OCI-LY1 (cell line): ENCODE measurements around the gene FAM117B.

Source experiments
- H2AFZ ChIP-seq: fragments of 200-600 bp; sonication (generic), shearing (Covaris generic); 2 replicates; pipeline ENCODE4 v1.6.0; 2014; ENCODE audit warnings: antibody characterized with exemption, mild to moderate bottlenecking, low read length
- H3F3A ChIP-seq: fragments of 200-600 bp; sonication (generic), shearing (Covaris generic); 2 replicates; pipeline ENCODE4 v1.6.0; 2014; ENCODE audit warnings: mild to moderate bottlenecking, antibody characterized with exemption, low read length, moderate library complexity; ENCODE audit not compliant: insufficient read depth
- H3K27ac ChIP-seq: fragments of 200-600 bp; sonication (generic); 2 replicates; pipeline ENCODE4 v1.5.1; 2014; ENCODE audit warnings: low read length, mixed run types, mild to moderate bottlenecking, low read depth; ENCODE audit not compliant: poor library complexity, severe bottlenecking
- H3K27me3 ChIP-seq: fragments of 200-600 bp; sonication (generic); 2 replicates; pipeline ENCODE4 v1.6.0; 2014; ENCODE audit warnings: antibody characterized with exemption, mild to moderate bottlenecking, low read length, moderate library complexity; ENCODE audit not compliant: insufficient read depth
- H3K36me3 ChIP-seq: fragments of 200-600 bp; sonication (generic); 2 replicates; pipeline ENCODE4 v1.6.1; 2014; ENCODE audit warnings: mild to moderate bottlenecking, antibody characterized with exemption, low read length, moderate library complexity, mixed read lengths; ENCODE audit not compliant: insufficient read depth
- H3K4me1 ChIP-seq: fragments of 200-600 bp; sonication (generic); 2 replicates; pipeline ENCODE4 v1.5.1; 2014; ENCODE audit warnings: mild to moderate bottlenecking, low read length, moderate library complexity; ENCODE audit not compliant: insufficient read depth, severe bottlenecking
- H3K4me2 ChIP-seq: fragments of 200-600 bp; sonication (generic), shearing (Covaris generic); 2 replicates; pipeline ENCODE4 v1.6.1; 2014; ENCODE audit warnings: low read length
- H3K4me3 ChIP-seq: fragments of 200-600 bp; sonication (generic); 2 replicates; pipeline ENCODE4 v1.5.1; 2014; ENCODE audit warnings: low read length, low read depth, mild to moderate bottlenecking, mixed read lengths; ENCODE audit not compliant: poor library complexity, severe bottlenecking
- H3K79me2 ChIP-seq: fragments of 200-600 bp; shearing (Covaris generic); 2 replicates; pipeline ENCODE4 v1.6.1; 2016; ENCODE audit warnings: mixed run types, low read length, mixed read lengths; ENCODE audit not compliant: insufficient read depth
- H3K9ac ChIP-seq: fragments of 200-600 bp; sonication (generic), shearing (Covaris generic); 2 replicates; pipeline ENCODE4 v1.6.1; 2014; ENCODE audit warnings: mild to moderate bottlenecking, low read length, mixed read lengths
- H3K9me2 ChIP-seq: fragments of 200-600 bp; sonication (generic), shearing (Covaris generic); 2 replicates; pipeline ENCODE4 v1.6.1; 2014; ENCODE audit warnings: low read depth, mild to moderate bottlenecking, low read length, mixed read lengths
- H3K9me3 ChIP-seq: fragments of 200-600 bp; shearing (Covaris generic); 2 replicates; pipeline ENCODE4 v1.6.1; 2014; ENCODE audit warnings: low read length, mixed read lengths
- H4K20me1 ChIP-seq: fragments of 200-600 bp; sonication (generic), shearing (Covaris generic); 2 replicates; pipeline ENCODE4 v1.6.0; 2016; ENCODE audit warnings: mild to moderate bottlenecking, low read length; ENCODE audit not compliant: insufficient read depth
- EZH2 ChIP-seq: fragments of 200-600 bp; sonication (generic), shearing (Covaris generic); IDR thresholded peaks from 2 replicates; pipeline ENCODE4 v1.8.0; 2017; ENCODE audit warnings: borderline replicate concordance, mixed run types, mild to moderate bottlenecking, antibody characterized with exemption, low read length, moderate library complexity, mixed read lengths
- TF ChIP-seq, protein P1 (sequence below): fragments of 200-600 bp; sonication (generic), shearing (Covaris generic); IDR thresholded peaks from 2 replicates; pipeline ENCODE4 v1.5.1; 2017; ENCODE audit warnings: mild to moderate bottlenecking, antibody characterized with exemption, low read length, moderate library complexity, mixed read lengths

Gene FAM117B

DNA sequence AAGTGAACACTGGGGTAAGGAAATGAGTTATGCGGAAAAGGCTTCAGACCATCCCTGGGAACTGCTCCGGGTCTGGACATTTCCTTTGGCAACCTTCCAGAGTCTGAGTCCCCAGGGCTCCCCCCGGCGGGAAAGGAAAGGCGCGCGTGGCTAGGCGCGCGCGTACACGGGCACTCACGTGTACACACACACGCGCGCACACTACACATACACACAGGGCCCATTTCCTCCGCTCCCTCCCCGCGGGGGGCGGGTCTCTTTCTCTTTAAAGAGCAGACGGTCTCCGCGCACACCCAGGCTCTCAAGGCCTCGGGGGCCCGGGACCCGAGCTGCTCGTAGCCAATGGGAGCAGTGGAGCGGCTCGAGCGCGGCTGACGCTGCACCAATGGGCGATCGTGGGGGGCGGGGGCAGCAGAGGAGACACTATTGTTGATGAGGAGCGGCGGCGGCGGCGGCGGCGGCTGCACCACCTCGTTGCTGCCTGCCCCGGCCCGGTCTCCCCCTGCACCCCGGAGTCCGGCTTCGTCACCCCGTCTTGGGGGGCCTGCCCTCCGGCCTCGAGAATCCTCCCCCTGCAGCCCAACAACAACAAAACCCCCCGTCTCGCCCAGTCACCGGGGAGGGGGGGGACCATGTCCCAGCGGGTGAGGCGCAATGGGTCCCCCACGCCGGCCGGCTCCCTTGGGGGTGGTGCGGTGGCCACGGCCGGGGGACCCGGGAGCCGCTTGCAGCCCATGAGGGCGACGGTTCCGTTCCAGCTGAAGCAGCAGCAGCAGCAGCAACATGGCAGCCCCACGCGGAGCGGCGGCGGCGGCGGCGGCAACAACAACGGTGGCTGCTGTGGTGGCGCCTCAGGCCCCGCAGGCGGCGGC, at the start of gene FAM117B:
TSS of gene FAM117B (plus strand) at position 414 of the 872 bp plus-strand sequence. CDS start at position 633, 219 bp downstream.
- Histone ChIP-seq H4K20me1 (no peaks in the 10 kb centered on the region), H2AFZ (peak within 1 kb of the TSS; percentile 15; the same call in 1 of the 2 replicates), H3K36me3 (no peaks in the 10 kb centered on the region), H3K4me1 (peaks cover 41% of the 10 kb centered on the region), H3F3A (no peaks in the 10 kb centered on the region; the same call in 1 of the 2 replicates), H3K79me2 (peaks cover 35% of the 10 kb centered on the region), H3K9me2 (no peaks in the 10 kb centered on the region), H3K4me2 (peak within 1 kb of the TSS; percentile 84), H3K4me3 (peak within 1 kb of the TSS; percentile 100), H3K27ac (peak within 1 kb of the TSS; percentile 85), H3K27me3 (no peaks in the 10 kb centered on the region), H3K9me3 (no peaks in the 10 kb centered on the region), H3K9ac (peak within 1 kb of the TSS; percentile 100)
- TF ChIP-seq, protein P1, sequence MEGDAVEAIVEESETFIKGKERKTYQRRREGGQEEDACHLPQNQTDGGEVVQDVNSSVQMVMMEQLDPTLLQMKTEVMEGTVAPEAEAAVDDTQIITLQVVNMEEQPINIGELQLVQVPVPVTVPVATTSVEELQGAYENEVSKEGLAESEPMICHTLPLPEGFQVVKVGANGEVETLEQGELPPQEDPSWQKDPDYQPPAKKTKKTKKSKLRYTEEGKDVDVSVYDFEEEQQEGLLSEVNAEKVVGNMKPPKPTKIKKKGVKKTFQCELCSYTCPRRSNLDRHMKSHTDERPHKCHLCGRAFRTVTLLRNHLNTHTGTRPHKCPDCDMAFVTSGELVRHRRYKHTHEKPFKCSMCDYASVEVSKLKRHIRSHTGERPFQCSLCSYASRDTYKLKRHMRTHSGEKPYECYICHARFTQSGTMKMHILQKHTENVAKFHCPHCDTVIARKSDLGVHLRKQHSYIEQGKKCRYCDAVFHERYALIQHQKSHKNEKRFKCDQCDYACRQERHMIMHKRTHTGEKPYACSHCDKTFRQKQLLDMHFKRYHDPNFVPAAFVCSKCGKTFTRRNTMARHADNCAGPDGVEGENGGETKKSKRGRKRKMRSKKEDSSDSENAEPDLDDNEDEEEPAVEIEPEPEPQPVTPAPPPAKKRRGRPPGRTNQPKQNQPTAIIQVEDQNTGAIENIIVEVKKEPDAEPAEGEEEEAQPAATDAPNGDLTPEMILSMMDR: no peak
- TF ChIP-seq EZH2: no peak

DNA sequence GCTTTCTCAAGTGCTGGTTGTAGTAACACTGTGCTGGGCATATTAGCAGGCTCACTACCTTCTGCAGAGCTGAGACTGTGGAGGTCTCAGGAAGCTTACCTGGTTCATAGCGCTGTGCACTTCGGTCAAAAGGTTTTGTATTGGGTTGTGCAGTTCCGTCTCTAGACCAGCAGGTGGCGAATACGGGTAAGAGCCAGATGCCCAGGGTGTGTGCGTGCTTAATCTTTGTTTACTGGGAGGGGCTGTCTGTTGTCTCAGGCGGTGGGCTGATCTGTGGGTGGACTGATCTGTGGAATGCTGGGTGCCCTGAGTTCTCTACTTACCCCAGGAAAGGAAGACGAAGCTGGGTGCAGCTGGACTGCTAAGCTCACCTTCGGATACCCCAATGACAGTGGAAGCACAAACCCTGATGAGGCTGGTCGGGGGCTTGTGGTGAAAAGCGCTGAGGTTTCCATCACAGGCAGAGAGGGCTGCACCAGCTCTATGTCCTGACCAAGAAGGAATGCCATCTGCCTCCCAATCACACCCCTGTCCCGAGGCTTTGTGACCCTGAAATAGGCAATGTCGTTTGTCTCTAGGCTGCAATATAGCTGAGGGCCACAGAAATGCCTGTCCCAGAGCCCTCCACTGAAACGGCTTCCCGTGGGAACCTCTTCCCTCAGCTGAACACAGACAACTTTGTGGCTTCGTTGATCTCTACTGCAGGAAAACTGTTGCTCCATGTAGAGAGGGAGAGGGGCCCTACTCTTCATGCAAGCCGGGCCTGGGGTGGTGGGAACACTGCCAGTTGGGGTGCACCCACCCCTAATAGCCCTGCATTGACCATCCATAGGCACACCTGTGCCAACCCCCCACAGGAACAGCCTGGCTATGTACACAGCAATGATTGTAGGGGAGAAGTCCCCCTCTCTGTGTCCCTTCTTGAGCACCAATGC, 45.9 kb upstream of the FAM117B start:
- Histone ChIP-seq H3K9me3 (no peaks in the 10 kb centered on the region), H3K4me2 (peak overlapping the region; percentile 53), H3K9ac (no peak overlapping the region; the same call in 1 of the 2 replicates), H3K27ac (no peak overlapping the region), H3K4me3 (peak overlapping the region; percentile 25), H3K27me3 (no peaks in the 10 kb centered on the region), H2AFZ (no peak overlapping the region), H3K36me3 (no peaks in the 10 kb centered on the region), H4K20me1 (no peaks in the 10 kb centered on the region), H3F3A (no peaks in the 10 kb centered on the region), H3K79me2 (no peaks in the 10 kb centered on the region), H3K9me2 (no peaks in the 10 kb centered on the region), H3K4me1 (peaks cover 8% of the 10 kb centered on the region)
- TF ChIP-seq EZH2: no peak
- TF ChIP-seq, protein P1: peak; percentile 89

DNA sequence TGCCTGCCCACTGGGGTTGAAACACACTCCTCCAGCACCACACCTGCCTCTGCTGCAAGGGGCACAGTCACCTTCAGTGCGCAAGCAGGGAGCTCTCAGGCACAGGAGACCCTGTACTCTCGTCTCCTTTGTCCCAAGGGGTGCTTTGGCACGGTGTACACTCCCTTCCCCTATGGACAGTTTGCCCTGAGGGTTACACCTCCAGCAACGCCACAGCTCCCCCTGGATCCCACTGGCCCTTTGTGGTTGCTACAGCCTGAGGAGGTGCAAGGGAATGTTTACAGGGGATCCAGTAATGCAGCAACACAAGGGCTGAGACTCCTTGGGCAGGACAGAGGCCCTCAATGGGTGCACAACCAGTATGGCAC, 45.2 kb upstream of the FAM117B start:
- no peaks in the 10 kb centered on the region for H4K20me1 ChIP-seq
- no peak overlapping the region for H2AFZ ChIP-seq

More for the DNA sequence above, 45.2 kb upstream of the FAM117B start:
- Histone ChIP-seq H3K9me3 (no peaks in the 10 kb centered on the region), H3K79me2 (no peaks in the 10 kb centered on the region), H3K4me1 (peaks cover 8% of the 10 kb centered on the region), H3K27ac (no peak overlapping the region), H3K36me3 (no peaks in the 10 kb centered on the region), H3K9me2 (no peaks in the 10 kb centered on the region), H3K9ac (no peak overlapping the region), H3F3A (no peaks in the 10 kb centered on the region), H3K4me2 (no peak overlapping the region), H3K27me3 (no peaks in the 10 kb centered on the region), H3K4me3 (no peak overlapping the region)
- TF ChIP-seq EZH2: no peak
- TF ChIP-seq, protein P1: no peak
